Middle frontal gyrus (tissue), 1 donor: ENCODE measurements around the gene VSIG2.
A peak's percentile ranks its signal among the peaks of the same experiment; 100 is the strongest.

ENCODE experiments used
- DNase-seq: peaks from one replicate; pipeline ENCODE4 v3.0.0-alpha.2; 2015; ENCODE audit warnings: low spot score; ENCODE audit errors: extremely low spot score

Gene VSIG2

GRCh38 chr11:124763156-124763947 is 11.3 kb upstream of the VSIG2 start:
- peak; percentile 44 for DNase-seq

- no peak for DNase-seq
These were observed 10.6 kb upstream of the VSIG2 start for GRCh38 chr11:124762624-124763155.

GRCh38 chr11:124762105-124762623 is 10.1 kb upstream of the VSIG2 start, which contains the start of gene ESAM:
Gene ESAM (minus strand): TSS chr11:124762290. CDS start chr11:124762154, 136 bp downstream.
- no peak for DNase-seq

DNA sequence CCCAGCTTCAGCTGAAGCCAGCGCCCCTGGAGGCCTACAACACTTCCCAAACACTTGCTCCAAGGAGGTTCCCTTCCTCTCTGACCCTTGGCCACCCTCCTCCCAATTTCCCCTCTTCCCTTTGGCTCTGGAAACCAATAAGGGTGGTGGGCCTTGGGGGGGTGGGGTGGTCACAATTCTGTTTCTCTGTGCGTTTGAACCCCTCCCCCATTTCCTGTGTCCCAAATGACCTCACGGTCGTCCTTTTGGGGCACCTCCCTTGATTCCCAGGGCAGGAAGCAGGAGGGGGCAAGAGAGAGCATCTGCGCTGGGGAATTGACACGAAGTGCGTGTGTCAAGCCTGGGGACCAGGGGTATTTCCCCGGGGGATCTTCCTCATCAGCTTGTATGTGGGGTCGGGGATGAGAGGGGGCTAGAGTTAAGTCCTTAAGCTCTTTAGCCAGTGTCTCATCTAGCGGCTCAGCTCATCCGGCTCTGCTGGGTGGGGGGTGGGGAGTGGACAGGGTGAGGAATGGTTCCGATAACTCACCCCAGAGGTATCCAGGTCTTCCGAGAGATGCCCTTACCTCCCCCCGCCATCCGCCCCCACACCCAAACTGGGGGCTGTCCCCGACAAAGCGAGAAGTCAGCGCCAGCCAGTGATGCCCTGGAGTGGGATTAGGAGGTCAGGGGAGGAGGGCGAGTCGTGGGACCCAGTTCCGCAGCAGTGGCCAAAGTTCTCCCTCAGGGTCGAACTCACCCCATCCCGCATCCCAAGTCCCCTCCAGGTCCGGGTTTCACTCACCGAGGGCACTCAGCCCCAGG is 9.4 kb upstream of the VSIG2 start:
- DNase-seq: no peak

GRCh38 chr11:124760806-124761205 is 8.8 kb upstream of the VSIG2 start:
- DNase-seq: no peak

DNA sequence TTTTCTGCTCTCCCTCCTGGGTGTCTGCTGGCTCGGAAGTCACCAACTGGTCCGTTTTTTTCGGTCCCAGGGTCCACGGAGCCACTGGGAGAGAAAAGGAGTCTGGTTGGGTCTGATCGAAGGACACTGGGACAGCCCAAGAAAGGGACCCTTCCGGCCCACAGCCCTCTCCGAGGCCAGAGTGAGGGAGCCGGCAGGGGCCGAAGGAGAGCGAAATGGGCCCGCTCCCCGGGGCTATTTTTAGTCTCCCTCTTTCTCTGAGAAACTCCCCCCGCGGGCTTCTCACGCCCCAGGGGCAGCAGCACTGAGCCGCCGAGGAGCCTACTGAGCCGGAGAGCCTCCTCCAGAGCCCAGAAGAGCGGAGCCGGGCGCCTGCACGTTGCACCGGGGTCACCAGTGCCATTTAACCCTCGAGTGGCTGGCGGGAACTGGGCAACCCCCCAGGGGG is 8.2 kb upstream of the VSIG2 start:
- DNase-seq: no peak

DNA sequence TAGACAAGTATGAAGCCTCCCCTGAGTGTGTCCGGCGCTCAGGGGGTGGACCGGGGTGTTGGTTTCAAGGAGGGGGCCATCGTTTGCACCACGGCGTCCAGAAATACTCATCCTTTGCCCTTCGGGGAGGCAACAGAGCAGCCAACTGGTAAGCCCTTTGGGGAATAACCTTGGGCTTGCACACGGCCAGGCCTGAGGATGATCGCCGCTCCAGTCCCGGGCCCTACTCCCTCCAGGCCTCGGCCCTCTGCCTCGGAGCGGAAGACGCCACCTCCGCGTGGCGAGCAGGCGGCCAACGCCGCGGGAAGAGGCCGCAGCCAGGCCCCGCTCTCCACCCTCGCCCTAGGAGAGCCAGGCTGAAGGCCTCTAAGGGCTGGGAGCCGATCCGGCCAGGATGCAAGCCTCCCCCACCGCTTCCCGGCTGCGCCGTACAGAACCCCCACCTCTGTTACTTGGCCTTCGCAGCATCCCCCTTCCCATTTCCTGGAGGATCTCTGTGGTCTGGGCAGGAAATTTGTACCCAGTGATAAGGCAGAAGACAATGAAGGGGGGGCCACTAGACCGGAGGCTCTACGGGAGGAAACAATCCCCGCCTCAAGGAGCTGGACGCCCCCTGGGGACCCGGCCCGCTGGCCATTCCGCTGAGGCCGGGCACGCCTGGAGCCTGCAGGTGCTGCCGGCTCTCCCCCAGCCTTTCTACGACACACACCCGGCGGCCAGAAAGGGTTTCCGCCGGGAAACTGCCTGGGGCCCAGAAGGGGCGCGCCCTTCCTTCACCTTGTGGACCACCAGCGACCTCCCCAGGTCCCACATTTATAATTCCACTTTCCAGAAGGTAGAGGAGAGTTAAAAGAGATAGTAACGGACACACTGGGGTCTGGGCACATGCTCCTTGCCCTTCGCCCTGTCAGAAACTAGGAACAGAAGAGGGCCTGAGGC is 7.5 kb upstream of the VSIG2 start:
- no peak for DNase-seq

DNA sequence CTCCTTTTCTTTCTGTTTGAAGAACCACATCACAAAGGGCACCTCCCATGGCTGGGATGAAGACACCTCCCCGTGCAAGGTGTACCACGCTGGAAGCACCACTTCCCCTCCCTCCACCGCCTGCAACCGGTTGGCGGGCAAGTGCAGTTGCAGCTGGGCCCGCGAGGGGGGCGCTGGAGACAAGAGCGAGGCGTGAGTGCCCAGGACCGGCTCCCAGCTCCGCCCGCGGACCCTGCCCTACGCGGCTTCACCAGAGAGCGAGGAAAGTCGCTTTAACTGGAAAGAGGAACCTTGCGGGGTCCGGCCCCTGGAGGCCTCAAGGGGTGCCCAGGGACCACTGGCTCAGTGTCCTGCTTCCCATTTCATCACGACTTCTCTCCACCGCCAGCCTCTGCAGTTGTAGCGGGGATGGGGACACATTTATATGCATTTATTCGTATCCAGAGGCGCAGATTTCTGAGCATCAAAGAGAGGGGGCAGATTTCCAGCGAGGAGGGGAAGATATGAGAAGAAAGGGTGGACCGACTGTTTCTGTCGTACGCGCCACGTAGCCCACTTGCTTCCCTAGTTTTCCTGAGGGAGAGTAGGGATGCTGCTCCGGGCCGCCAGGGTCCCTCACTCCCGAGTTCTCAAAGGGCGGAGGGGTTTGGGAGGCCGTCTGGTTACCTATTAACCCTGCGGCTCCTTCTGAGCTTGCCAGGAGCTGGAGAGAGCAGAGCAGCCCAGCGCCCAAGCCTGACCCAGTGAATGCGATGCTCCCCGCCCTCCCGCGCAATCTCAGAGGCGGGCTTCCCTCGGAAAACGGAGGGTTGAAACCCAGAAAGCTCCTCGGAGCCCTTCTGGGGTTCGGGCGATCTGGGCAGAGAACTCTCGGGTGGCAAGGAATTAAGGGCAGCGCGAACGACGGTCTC is 6.6 kb upstream of the VSIG2 start:
- DNase-seq: peak; percentile 51

- DNase-seq: no peak
These were observed 5.3 kb upstream of the VSIG2 start for GRCh38 chr11:124757320-124757719.

DNA sequence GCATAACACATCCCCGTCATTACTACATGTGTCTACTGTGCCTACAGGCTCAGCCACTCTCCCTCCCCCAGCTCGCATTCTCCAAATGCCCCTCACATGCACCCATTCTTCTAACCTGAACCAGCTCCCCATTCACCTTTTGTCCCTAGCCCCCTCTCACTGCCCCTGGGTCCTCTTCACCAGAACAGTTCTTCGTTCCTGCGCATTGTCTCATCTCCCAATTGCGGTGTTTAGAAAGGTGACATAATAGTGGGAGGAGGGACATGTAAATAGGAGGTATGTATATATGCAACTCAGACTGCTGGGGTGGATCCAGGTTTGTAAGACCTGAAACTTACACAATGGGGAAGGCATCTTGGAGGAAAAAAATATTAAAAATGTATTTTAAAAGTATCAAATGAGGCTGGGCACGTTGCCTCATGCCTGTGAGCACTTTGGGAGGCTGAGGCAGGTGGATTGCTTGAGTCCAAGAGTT is 4.7 kb upstream of the VSIG2 start:
- DNase-seq: no peak

DNA sequence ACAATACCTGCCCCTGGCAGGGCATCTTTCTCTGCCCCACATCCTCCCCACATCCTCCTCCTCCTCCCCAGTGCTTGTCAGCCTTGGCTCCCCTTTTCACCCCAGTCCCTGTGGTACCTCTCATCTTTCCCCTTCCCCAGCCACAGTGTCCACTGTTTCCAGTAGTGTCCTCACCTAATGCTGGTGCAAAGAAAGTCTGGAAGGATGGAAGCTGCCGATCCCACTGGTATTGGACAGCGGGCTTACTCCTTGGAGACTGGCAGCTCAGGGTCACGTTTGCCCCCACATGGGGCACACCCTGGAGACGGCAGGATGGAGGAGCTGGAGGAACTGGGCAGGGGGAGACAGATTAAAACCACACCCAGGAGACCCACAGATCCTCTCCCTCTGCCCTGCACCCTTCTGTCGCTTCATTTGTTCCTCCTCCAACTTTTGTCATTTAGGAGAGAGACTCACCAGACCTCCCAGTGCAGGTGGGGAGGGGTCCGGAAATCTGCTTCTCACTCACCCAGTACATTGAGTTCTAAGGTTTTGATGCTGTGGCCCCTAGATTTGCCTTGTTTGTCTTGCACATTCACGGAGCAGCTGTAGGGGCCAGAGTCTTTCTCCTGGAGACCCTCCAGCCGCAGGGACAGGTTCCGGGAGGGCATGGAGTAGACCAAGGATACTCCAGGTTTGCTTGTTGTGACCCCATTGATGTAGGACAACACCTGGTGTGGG is 4.1 kb upstream of the VSIG2 start:
- DNase-seq: no peak

GRCh38 chr11:124754710-124755109 is 2.7 kb upstream of the VSIG2 start:
- no peak for DNase-seq

GRCh38 chr11:124754309-124754708 is 2.3 kb upstream of the VSIG2 start:
- DNase-seq: no peak

DNA sequence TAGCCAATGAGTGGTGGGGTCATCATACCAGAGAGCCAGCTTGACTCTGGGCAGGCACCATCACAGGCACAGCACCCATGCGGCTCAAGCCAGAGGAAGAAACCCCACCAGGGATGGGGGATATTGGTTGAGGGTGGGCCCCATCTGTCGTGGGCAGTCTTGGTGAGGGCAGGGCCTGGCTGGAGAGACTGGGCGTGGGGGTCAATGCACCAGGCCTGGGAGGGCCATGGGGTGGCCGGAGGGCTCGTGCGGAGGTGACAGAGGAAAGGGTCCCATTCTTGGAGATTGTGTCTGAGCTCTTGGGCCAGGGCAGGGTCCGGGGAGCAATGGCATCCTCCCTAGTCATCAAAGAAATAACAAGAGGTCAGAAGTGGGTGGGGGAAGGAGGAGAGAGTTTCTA is 1.6 kb upstream of the VSIG2 start:
- DNase-seq: no peak

DNA sequence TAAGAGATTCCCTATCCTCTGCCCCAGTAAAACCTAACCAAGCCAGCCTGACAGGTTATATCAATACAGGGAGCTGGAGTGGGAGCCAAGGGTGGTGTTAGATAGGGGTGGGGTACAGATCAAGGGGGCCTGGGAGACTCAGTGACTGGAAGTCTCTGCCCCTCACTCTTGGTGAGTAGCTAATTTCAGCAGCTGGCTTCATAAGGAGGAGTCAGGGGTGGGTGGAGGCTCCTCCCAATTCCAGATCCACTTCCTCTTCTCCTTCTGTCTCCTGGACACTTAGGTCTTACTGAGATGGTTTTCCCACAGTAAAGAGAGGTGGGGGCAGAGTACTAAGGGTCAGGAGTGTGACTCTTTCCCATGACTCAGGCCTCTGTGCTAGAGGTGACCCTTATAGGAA is 1.1 kb upstream of the VSIG2 start:
- DNase-seq: no peak

DNA sequence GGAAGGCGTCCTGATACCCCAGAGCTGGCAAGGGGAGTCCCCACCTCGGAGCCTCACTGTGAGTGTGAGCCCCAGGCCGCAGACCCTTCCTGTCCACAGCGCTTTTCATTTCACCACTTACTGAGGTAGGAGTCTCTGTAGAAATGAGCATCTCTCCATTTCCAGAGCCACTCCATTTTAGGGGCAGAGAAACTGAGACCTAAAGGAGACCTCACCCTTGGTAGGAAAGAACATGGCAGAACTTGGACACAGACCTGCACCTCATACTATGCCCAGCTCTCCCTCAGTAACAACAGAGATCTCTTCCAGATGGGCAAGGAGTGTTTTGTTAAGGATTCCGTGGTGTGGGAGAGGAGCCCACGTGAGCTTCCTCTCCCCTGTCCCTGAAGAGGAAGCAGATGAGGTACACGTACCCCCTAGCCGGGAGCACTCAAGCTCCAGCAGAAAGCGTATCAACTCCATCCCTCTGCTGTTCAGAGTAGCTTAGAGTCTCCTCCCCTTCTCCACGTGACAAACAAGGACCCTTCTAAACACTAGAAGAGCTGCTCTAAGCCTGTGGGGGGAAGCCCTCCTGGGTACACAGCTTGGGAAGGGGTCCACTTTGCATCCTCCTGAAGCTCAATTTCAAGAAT is 532 bp upstream of the VSIG2 start:
- DNase-seq: no peak

DNA sequence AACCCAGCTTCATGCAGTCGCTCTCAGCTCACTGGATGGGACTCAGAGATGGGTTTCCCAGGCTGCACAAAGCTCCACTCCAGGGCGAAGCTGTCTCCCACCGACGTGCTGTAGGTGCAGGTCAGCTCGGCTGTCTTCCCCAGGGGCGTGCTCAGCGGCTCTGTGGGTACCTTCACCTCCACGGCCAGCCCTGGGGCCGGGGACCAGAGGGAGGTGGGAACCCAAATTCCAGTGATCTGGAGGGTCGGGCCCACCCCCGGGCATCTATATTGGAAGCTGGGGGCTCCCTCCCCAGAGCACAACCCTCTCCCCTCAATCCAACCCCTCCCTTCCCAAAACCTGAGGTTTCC is 689 bp downstream of the VSIG2 start:
- no peak for DNase-seq

GRCh38 chr11:124749912-124750311 is 2.1 kb downstream of the VSIG2 start:
- DNase-seq: no peak
